ENCODE data around the gene CERS6. TPM values are rescaled to one million over a fixed set of nuclear protein-coding genes. Genes with fewer than 3 reads are reported as not detected.

CERS6 gene
- total RNA-seq, 1 donor from 2014 or later, result 10.9 TPM

- H3K36me3 ChIP-seq, result no peaks in the 10 kb centered on the region
- no peaks in the 10 kb centered on the region for H3K27me3 ChIP-seq
- DNase-seq (ENCODE audit: low spot score in 2 of 2), result no peak
- H3K9me3 ChIP-seq, result no peaks in the 10 kb centered on the region
- H3K4me1 ChIP-seq, result no peaks in the 10 kb centered on the region
- no peak overlapping the region for H3K4me3 ChIP-seq
- no peak for TF ChIP-seq CTCF (IDR thresholded peaks at IDR 0.05)
- intact Hi-C loops (cut with DNase I), result no loop called here
- H3K27ac ChIP-seq, result no peak overlapping the region
Observed at GRCh38 chr2:168436840-168437239, 19.2 kb upstream of the CERS6 start.

GRCh38 chr2:168438553-168438952, 17.5 kb upstream of the CERS6 start:
- TF ChIP-seq CTCF (IDR thresholded peaks at IDR 0.05), result no peak
- Histone ChIP-seq H3K27ac (no peak overlapping the region), H3K4me3 (no peak overlapping the region), H3K9me3 (no peaks in the 10 kb centered on the region), H3K4me1 (no peaks in the 10 kb centered on the region), H3K36me3 (no peaks in the 10 kb centered on the region), H3K27me3 (no peaks in the 10 kb centered on the region)
- intact Hi-C loops (cut with DNase I), result no loop called here
- DNase-seq (ENCODE audit: low spot score in 2 of 2), result no peak

GRCh38 chr2:168439536-168439935, 16.5 kb upstream of the CERS6 start:
- no peaks in the 10 kb centered on the region for H3K27me3 ChIP-seq
- no peaks in the 10 kb centered on the region for H3K4me1 ChIP-seq
- no peak for TF ChIP-seq CTCF (IDR thresholded peaks at IDR 0.05)
- H3K36me3 ChIP-seq, result no peaks in the 10 kb centered on the region
- no peaks in the 10 kb centered on the region for H3K9me3 ChIP-seq
- DNase-seq (ENCODE audit: low spot score in 2 of 2), result no peak
- H3K27ac ChIP-seq, result no peak overlapping the region
- no peak overlapping the region for H3K4me3 ChIP-seq
- intact Hi-C loops (cut with DNase I), result no loop called here

GRCh38 chr2:168441214-168441872, 14.7 kb upstream of the CERS6 start:
- Histone ChIP-seq H3K4me1 (no peaks in the 10 kb centered on the region), H3K9me3 (no peaks in the 10 kb centered on the region), H3K36me3 (no peaks in the 10 kb centered on the region), H3K27me3 (no peaks in the 10 kb centered on the region), H3K4me3 (no peak overlapping the region), H3K27ac (no peak overlapping the region)
- no peak for TF ChIP-seq CTCF (IDR thresholded peaks at IDR 0.05)
- intact Hi-C loops (cut with DNase I), result no loop called here
- no peak for DNase-seq (ENCODE audit: low spot score in 2 of 2)

- intact Hi-C loops (cut with DNase I), result no loop called here
- DNase-seq (ENCODE audit: low spot score in 2 of 2), result no peak
- Histone ChIP-seq H3K4me3 (no peak overlapping the region), H3K27ac (no peak overlapping the region), H3K9me3 (no peaks in the 10 kb centered on the region), H3K36me3 (no peaks in the 10 kb centered on the region), H3K27me3 (no peaks in the 10 kb centered on the region), H3K4me1 (no peaks in the 10 kb centered on the region)
- TF ChIP-seq CTCF (IDR thresholded peaks at IDR 0.05), result no peak
Observed at GRCh38 chr2:168443818-168444217, 12.3 kb upstream of the CERS6 start.

DNA sequence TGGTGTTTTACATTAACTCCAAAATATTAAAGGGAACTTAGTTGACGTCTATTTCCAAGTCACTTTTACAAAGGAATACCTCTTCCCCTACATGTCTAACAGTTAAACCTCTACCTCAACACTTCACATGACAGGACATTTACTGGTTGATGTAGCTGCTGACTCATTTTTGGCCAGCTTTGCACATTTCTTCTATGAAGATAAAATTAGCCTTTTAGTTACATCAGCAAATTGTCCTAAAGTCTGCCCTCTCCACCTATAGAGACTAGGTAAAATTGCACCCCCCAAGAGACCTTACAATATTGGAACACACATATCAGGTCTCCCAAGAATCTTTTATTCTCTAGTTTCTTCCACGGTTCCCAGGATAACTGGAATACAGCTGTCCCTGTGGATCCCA, 10.1 kb upstream of the CERS6 start:
- no peak for DNase-seq (ENCODE audit: low spot score in 2 of 2)
- intact Hi-C loops (cut with DNase I), result no loop called here
- Histone ChIP-seq H3K4me3 (no peak overlapping the region), H3K4me1 (no peaks in the 10 kb centered on the region), H3K27ac (no peak overlapping the region), H3K27me3 (no peaks in the 10 kb centered on the region), H3K9me3 (no peaks in the 10 kb centered on the region), H3K36me3 (no peaks in the 10 kb centered on the region)
- TF ChIP-seq CTCF (IDR thresholded peaks at IDR 0.05), result no peak
